Activated CD8-positive, alpha-beta memory T cell treated with anti-CD3 and anti-CD28 coated beads for 1 hour (primary cell): Measurements from ENCODE around the gene FLNB.

Experiments used
- DNase-seq, 2 donors: peaks; one replicate each; pipeline ENCODE4 v3.0.0-alpha.2; 2020; ENCODE audit warnings: low read depth in 1 of 2; ENCODE audit errors: extremely low read depth in 1 of 2

Gene FLNB

DNA sequence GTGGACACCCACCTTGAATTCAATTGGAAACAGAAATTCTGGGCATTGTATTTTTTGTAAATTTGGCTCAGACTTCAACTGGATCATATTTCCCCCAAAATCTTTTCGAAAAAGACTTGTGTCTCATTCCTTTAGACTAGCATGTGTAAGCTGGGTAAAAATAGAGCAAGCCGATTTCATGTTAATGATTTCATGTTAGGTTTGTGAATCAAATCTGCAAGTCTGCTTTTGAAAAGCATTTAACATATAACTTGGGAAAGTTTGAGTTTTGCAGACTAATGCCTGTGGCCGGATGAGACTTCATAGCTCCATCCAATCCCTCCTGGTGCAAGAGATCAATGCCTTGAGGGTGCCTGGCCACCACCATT is 64.5 kb downstream of the FLNB start:
- no peak for DNase-seq

- no peak for DNase-seq
Measured at GRCh38 chr3:58073301-58074108, 65.3 kb downstream of the FLNB start.

DNA sequence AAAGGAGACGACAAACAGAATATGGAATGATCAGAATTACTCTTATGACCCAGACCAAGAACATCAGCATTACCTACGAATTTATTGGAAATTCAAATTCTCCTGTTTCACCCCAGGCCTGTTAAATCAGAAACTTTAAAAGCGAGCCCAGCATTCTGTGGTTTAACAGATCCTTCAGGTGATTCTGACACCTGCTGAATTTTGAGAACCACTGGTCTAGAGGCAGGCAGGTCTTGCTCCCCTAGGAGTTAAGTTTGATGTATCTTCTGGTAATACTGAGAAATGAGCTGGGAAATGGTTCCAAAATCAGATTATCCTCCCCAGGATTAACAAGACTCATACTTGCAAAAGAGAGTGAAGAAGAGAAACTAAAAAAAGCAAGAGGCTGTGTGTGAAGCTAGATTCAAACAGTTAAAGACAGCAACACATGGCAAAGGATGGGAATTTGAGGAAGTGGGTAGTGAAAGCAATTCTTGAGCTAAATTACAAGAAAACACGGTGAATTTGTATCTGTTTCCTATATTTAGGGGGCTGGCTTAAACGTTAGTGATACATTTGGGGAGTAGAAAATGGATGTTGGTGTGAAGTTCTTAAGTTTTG is 66.0 kb downstream of the FLNB start:
- DNase-seq = no peak

- DNase-seq = no peak
Measured at GRCh38 chr3:58074997-58075396, 66.8 kb downstream of the FLNB start.

DNA sequence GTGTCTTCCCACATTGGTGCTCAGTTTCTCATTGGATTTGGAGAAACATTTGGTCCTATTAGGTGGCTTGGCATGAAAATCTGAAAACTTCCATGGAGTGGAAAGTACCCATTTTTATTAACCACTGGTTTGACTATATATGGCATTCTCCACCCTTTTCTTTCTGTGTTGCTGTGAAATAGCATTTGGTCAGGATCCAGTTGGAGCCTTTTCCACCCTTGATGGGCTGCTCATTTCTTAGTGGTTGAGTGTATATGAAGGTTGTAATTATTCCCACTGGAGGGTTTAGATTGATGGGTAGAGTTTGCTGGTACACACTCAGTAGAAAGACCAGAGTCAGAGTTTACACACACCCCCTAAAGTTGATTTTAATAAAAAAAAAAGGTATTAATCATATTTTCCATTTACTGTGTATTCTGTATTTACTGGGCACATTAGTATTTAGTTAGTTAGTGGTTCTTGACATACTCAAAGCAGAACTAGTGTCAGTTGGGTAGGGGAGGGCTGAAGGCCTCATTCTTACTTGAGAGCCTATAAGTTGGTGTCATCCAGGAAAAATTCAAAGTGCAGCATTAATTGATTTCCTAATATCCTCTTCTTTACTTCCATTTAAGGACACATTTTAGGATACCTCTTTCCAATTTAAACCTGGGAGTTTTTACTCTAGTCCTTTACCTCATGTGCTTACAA is 69.5 kb downstream of the FLNB start:
- DNase-seq = no peak

GRCh38 chr3:58078610-58079009 is 70.4 kb downstream of the FLNB start:
- DNase-seq = no peak

DNA sequence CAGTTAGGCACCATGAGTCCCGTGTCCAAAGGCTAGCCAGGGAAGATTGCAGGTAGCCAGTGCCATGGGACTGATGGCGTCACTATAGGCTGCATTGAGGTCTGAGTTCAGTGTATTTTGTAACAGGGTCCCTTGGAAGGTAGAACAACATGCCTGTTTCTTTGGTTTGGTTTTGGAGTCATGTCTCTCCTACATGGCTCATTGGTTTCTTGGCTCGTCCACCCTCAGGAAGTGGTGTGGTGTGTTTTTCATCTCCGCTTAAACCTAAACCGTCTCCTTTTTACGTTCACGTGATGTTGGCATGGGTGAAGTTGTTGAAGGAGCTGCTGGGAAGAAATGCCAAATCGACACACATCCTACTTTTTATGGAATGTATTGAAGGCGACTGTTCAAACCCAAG is 71.6 kb downstream of the FLNB start:
- DNase-seq = no peak

DNA sequence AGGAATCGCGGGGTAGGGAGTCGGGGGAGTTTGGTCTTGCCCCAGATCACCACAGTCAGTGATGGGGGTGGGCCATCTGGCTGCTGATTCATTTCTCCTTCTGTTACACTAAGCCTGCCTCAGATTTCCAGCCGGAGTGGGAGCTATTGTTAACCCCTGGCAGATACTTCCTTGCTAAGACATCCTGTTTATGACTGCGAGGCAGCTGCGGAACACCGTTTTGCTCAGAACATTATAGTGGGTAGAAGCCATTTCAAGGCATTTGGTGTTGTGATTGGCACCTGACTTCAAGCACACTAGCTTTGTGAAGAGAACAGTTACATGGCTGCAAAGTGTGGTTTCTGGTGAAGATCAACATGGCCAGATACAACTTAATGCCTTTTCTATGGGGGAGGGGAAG is 73.8 kb downstream of the FLNB start:
- no peak for DNase-seq

GRCh38 chr3:58084166-58084565 is 75.9 kb downstream of the FLNB start:
- no peak for DNase-seq

- no peak for DNase-seq
Measured at GRCh38 chr3:58084788-58085543, 76.7 kb downstream of the FLNB start.

DNA sequence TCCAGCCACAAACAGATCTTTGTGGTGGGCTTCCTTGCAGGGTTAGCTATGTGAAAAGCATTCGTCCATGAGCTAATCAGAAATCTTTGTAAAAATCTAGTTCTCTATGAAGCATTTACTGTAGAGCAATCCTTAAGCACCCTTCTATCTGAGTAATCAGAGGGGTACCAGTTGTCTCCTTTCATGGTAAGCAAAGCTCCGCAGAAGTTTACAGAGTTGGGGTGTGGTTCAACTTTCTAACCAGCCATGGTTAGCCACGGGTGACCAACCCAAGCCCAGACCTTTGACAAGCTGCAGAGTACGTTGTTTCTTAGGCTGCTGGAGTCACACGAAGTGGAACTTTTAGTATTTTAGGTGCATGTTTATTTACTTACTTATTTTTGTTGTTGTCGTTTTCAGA is 77.4 kb downstream of the FLNB start:
- no peak for DNase-seq

- no peak for DNase-seq
Measured at GRCh38 chr3:58088501-58088900, 80.3 kb downstream of the FLNB start.

DNA sequence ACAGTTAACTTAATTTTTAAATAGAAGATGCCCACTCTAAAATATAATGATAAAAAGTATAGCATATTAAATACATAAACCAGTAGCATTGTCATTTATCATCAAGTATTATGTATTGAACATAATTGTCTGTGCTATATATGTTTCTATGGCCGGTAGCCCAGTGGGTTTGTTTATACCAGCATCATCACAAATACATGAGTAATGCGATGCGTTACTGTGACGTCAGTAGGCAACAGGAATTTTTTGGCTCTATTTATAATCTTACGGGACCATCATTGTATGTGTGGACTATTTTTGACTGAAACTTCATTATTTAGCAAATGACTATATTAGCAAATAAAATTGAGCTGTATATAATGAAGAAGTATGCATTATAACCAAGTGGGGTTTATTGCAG is 82.1 kb downstream of the FLNB start:
- no peak for DNase-seq

- DNase-seq = no peak
Measured at GRCh38 chr3:58092521-58092920, 84.3 kb downstream of the FLNB start.

DNA sequence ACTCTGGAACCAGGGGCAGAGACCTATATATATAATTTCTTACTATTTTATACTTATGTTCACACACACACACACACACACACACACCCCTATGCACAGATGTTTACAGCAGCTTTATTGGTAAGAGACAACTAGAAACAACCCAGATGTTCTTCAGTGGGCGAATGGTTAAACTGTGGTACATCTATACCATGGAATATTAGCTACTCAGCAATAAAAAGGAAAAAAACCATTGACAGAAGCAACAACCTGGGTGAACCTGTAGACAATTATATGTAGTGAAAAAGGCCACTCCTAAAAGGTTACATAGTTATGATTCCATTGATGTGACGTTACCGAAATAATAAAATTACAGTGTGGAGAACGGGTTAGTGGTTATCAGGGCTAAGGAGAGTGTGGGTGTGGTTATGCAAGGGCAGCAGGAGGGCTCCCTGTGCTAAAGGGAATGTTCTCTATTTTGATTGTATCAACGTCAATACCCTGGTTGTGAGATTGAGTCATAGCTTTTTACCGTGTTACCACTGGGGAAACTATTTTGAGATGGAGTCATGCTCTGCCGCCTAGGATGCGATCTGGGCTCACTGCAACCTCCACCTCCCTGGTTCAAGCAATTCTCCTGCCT is 85.5 kb downstream of the FLNB start:
- no peak for DNase-seq

GRCh38 chr3:58094657-58095056 is 86.4 kb downstream of the FLNB start:
- no peak for DNase-seq

DNA sequence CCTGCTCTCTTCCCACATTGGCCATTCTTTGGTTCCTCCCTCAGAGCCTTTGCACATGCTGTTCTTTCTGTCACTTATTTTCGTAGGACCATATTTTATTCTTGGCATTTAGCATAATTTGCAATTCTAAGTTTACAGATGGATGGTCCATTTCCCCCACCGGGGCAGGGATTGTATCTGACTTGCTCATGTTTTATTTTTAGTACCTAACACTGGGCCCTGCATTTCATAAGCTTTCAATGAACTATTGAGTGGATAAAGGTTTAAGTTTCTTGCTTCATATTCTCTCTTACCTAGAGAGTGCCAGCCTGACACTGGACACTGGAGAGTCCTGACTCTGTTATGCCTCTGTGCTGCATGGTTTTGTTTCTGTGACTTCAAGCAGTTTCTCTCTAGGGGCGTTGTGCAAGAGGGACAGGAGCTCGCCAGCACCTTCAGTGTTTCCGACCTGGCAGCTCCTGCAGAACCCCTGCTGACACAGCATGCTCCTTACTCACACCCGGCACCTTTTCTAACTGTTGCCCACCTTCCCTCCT is 87.4 kb downstream of the FLNB start:
- no peak for DNase-seq

DNA sequence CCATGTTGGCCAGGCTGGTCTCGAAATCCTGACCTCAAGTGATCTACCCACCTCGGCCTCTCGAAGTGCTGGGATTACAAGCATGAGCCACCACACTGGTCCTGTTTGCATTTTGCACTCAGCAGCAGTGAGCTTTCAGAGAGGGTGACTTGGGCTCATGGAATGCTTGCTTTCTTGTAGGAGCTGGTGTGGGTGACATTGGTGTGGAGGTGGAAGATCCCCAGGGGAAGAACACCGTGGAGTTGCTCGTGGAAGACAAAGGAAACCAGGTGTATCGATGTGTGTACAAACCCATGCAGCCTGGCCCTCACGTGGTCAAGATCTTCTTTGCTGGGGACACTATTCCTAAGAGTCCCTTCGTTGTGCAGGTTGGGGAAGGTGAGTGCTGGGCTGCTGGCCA is 90.3 kb downstream of the FLNB start:
- DNase-seq = no peak

GRCh38 chr3:58099865-58100264 is 91.6 kb downstream of the FLNB start:
- no peak for DNase-seq

DNA sequence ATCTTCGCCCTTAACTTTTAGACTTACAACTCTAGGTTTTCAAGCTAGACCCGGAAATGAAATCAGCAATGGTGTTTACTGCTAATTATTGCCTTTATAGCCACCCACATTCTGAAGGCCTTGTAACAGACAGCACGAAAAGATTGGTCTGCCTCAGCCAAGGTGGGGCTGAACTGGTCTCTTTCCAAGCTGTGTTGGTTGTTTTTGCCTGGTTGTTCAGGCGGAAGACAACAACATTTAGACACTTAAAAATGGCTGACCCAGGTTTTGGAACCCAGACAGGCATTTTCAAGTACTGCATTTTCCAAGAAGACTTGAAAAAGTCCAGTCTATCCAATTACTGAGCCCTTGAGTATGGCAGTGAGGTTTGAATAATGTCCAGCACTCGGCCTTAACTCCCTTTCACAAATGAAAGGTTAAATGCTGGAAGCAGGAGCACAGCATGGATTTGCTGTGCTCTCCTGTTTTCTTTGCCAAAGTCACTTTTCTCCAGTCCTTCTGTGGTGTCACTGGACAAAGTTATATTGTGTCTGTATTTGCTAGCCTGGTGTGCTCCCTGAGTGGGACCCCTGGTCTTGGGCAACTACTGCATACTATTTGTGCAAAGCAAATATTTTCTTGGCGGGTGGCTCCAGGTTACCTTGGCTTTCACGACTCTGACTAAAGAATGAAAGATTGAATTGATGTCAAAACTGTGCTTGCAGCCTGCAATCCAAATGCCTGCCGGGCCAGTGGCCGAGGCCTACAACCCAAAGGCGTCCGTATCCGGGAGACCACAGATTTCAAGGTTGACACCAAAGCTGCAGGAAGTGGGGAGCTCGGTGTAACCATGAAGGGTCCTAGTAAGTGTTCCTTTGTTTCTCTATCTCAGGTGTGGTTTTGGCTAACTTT is 93.5 kb downstream of the FLNB start:
- DNase-seq = no peak
